Measurements from ENCODE around the gene SPAG9.

Gene SPAG9

GRCh38 chr17:51046514-51047384 is 73.9 kb downstream of the SPAG9 start (continued):
- TF ChIP-seq ZNF26 (tag by site-specific recombination; IDR thresholded peaks at IDR 0.05) (no peak), ZSCAN4 (tag by site-specific recombination; IDR thresholded peaks at IDR 0.05) (peak; percentile 64; the same call in 1 of the 2 replicates), SCRT2 (tag by site-specific recombination; IDR thresholded peaks at IDR 0.05) (0 out of 2 replicates have a peak, but pooled peaks have one; percentile 15), ZNF404 (tag by site-specific recombination; IDR thresholded peaks at IDR 0.05) (no peak; the same call in 1 of the 2 replicates), ZNF692 (tag by site-specific recombination; IDR thresholded peaks at IDR 0.05) (peak; percentile 80), ZNF621 (tag by site-specific recombination; IDR thresholded peaks at IDR 0.05) (no peak), HOXC10 (CRISPR knock-in tag; IDR thresholded peaks at IDR 0.05) (no peak), KLF8 (tag by site-specific recombination; IDR thresholded peaks at IDR 0.05) (peak; percentile 87), ZNF777 (tag by site-specific recombination; IDR thresholded peaks at IDR 0.05; ENCODE audit: borderline replicate concordance) (no peak), OSR2 (tag by site-specific recombination; IDR thresholded peaks at IDR 0.05) (peak; percentile 71), ZNF629 (tag by site-specific recombination; IDR thresholded peaks at IDR 0.05) (peak; percentile 100)

- Histone ChIP-seq H3K9me3 (ENCODE audit: control insufficient read depth, insufficient read depth, low read depth, low read length) (no peaks in the 10 kb centered on the region), H3K27ac (ENCODE audit: extremely low read depth, low read depth, low read length) (peak overlapping the region; percentile 52), H3K4me3 (ENCODE audit: low read depth, low read length) (no peak overlapping the region), H3K4me1 (ENCODE audit: control insufficient read depth, insufficient read depth, low read length) (peaks cover 15% of the 10 kb centered on the region), H3K36me3 (ENCODE audit: control insufficient read depth in 2 of 2, insufficient read depth in 1 of 2, low read length in 2 of 2) (peaks cover 1 to 7% of the 10 kb centered on the region in 2 experiments; a peak in 2 of 3 replicates)
- POLR2A ChIA-PET, result interaction anchor here (0.9 to 2.4 kb wide), 8 partner anchors 11 to 180 kb away, joined by 3 to 14 read pairs (median 4); partner anchors contain the start of genes NME1, NME2, SPAG9 and TOB1
- CTCF ChIA-PET, result interaction anchor here (0.6 to 5.7 kb wide), 6 partner anchors 12 to 1166 kb away, joined by 3 to 42 read pairs (median 5); partner anchors contain the start of gene NME1
- TF ChIP-seq ZNF677 (tag by site-specific recombination; IDR thresholded peaks at IDR 0.05) (no peak), ZNF19 (tag by site-specific recombination; IDR thresholded peaks at IDR 0.05; ENCODE audit: low read depth) (no peak), ZNF791 (tag by site-specific recombination; IDR thresholded peaks at IDR 0.05) (no peak), EGR2 (tag by site-specific recombination; IDR thresholded peaks at IDR 0.05; ENCODE audit: low read depth) (no peak), TSHZ1 (tag by site-specific recombination; IDR thresholded peaks at IDR 0.05; ENCODE audit: borderline replicate concordance) (no peak), ZBTB17 (tag by site-specific recombination; IDR thresholded peaks at IDR 0.05) (no peak), ZNF530 (tag by site-specific recombination; IDR thresholded peaks at IDR 0.05; ENCODE audit: low read depth) (no peak), ZNF324 (tag by site-specific recombination; IDR thresholded peaks at IDR 0.05) (no peak), ZNF221 (tag by site-specific recombination; IDR thresholded peaks at IDR 0.05; ENCODE audit: borderline replicate concordance) (no peak), GLIS1 (tag by site-specific recombination; IDR thresholded peaks at IDR 0.05) (no peak), IKZF3 (tag by site-specific recombination; IDR thresholded peaks at IDR 0.05) (no peak), SALL2 (tag by site-specific recombination; IDR thresholded peaks at IDR 0.05; ENCODE audit: borderline replicate concordance) (no peak), KLF9 (tag by site-specific recombination; IDR thresholded peaks at IDR 0.05; ENCODE audit: low read depth) (no peak), ZNF830 (tag by site-specific recombination; IDR thresholded peaks at IDR 0.05; ENCODE audit: low read depth) (no peak), ZNF664 (tag by site-specific recombination; IDR thresholded peaks at IDR 0.05) (no peak), ZNF211 (tag by site-specific recombination; IDR thresholded peaks at IDR 0.05; ENCODE audit: low read depth) (no peak), GLIS2 (tag by site-specific recombination; IDR thresholded peaks at IDR 0.05) (no peak), ZNF529 (tag by site-specific recombination; IDR thresholded peaks at IDR 0.05; ENCODE audit: insufficient replicate concordance) (no peak)
Observed at GRCh38 chr17:51046046-51046445, 74.6 kb downstream of the SPAG9 start.
